GM18505 (cell line): ENCODE results near the gene SMAD6.
"Not testable (repeated sequence)": the region's sequence is repeated elsewhere in the genome, so short reads cannot be mapped to it uniquely, and the experiment has no call there.

Experiments
- ATAC-seq: cut with Tn5 transposase; IDR thresholded peaks from one replicate; pipeline ENCODE4 v1.9.1; 2021; ENCODE audit not compliant: unreplicated experiment
- POLR2A ChIP-seq: IDR thresholded peaks from 4 replicates; pipeline ENCODE4 v1.6.1; 2011; ENCODE audit warnings: borderline replicate concordance; ENCODE audit not compliant: insufficient read depth, insufficient read length; ENCODE audit errors: extremely low read depth

SMAD6 gene

GRCh38 chr15:66749841-66750575, 48.0 kb downstream of the SMAD6 start:
- ATAC-seq, result no peak
- TF ChIP-seq POLR2A, result no peak

- no peak for TF ChIP-seq POLR2A
- no peak for ATAC-seq
Measured at GRCh38 chr15:66750609-66751008, 48.6 kb downstream of the SMAD6 start.

GRCh38 chr15:66751579-66751978, 49.5 kb downstream of the SMAD6 start:
- no peak for ATAC-seq

GRCh38 chr15:66752078-66752477, 50.0 kb downstream of the SMAD6 start:
- TF ChIP-seq POLR2A, result no peak
- ATAC-seq, result no peak

More at GRCh38 chr15:66751579-66751978, 49.5 kb downstream of the SMAD6 start:
- TF ChIP-seq POLR2A, result no peak

- no peak for TF ChIP-seq POLR2A
- no peak for ATAC-seq
Measured at GRCh38 chr15:66753687-66754377, 51.8 kb downstream of the SMAD6 start.

- no peak for ATAC-seq
- no peak for TF ChIP-seq POLR2A
Measured at GRCh38 chr15:66754789-66755188, 52.8 kb downstream of the SMAD6 start.

GRCh38 chr15:66755298-66756068, 53.4 kb downstream of the SMAD6 start:
- TF ChIP-seq POLR2A, result no peak
- ATAC-seq, result no peak

- no peak for TF ChIP-seq POLR2A
- ATAC-seq, result no peak
Measured at GRCh38 chr15:66756295-66756694, 54.3 kb downstream of the SMAD6 start.

- TF ChIP-seq POLR2A, result no peak
- no peak for ATAC-seq
Measured at GRCh38 chr15:66757030-66757429, 55.0 kb downstream of the SMAD6 start.

GRCh38 chr15:66757521-66757920, 55.5 kb downstream of the SMAD6 start:
- no peak for TF ChIP-seq POLR2A
- no peak for ATAC-seq

- not testable (repeated sequence) for ATAC-seq
Measured at GRCh38 chr15:66758217-66758616, 56.2 kb downstream of the SMAD6 start.

GRCh38 chr15:66758844-66759243, 56.8 kb downstream of the SMAD6 start:
- ATAC-seq, result no peak
- TF ChIP-seq POLR2A, result no peak

GRCh38 chr15:66760097-66760967, 58.3 kb downstream of the SMAD6 start:
- TF ChIP-seq POLR2A, result no peak
- no peak for ATAC-seq
